Ovary (tissue), 9 donors: ENCODE measurements around the gene MAP6D1. TPM values are rescaled to one million over a fixed set of nuclear protein-coding genes. Genes with fewer than 3 reads are reported as not detected.

Experiments used
- DNase-seq, 5 donors: peaks; one replicate each; pipeline ENCODE4 v3.0.0-alpha.2; 2019 to 2020
- H3K27ac ChIP-seq, 2 donors: fragments of 200-600 bp; one replicate each; pipeline versions ENCODE4 v1.5.1 to v1.8.0; 2019 to 2022
- H3K27me3 ChIP-seq: fragments of 200-600 bp; one replicate; pipeline ENCODE4 v1.8.0; 2022
- H3K36me3 ChIP-seq: fragments of 200-600 bp; sonication (generic); one replicate; pipeline ENCODE4 v1.5.1; 2019
- H3K4me1 ChIP-seq: one replicate; pipeline ENCODE4 v1.8.1; 2013; ENCODE audit warnings: mild to moderate bottlenecking, moderate library complexity; ENCODE audit not compliant: insufficient read depth
- H3K4me3 ChIP-seq: fragments of 200-600 bp; sonication (generic); one replicate; pipeline ENCODE4 v1.5.1; 2017
- H3K9me3 ChIP-seq, 2 donors: fragments of 200-600 bp in 1 of 2; sonication (generic) in 1 of 2; one replicate each; pipeline versions ENCODE4 v1.5.1 to v1.8.1; 2013 to 2019; ENCODE audit warnings: mild to moderate bottlenecking in 1 of 2, moderate library complexity in 1 of 2
- EP300 ChIP-seq: sonication (generic); formaldehyde crosslinking; IDR thresholded peaks from one replicate; pipeline ENCODE4 v1.6.1; 2017; ENCODE audit warnings: antibody characterized with exemption
- POLR2A ChIP-seq: fragments of 450-650 bp; IDR thresholded peaks from one replicate; pipeline ENCODE4 v1.6.1; 2017; ENCODE audit warnings: antibody characterized with exemption, mild to moderate bottlenecking, moderate library complexity
- WGBS, 3 donors: extraction: QIAGEN DNeasy Blood & Tissue Kit in 1 of 3; methylation state at CpG; one replicate each; pipeline versions ENCODE4 v1.1.5 to v1.1.7; 2013 to 2017; 5-methylcytosine and 5-hydroxymethylcytosine counted together
- intact Hi-C, 4 donors: fragments of 100-400 bp; cut with DNase I; formaldehyde crosslinking; loops; one replicate each; pipeline versions ENCODE4 v1.11.0 to v1.15.1; 2022 to 2023
- polyA plus RNA-seq, 2 donors: library from polyadenylated mRNA; stranded (reverse); fragments of 200-250 nt in 1 of 2; fragments of 350-450 nt in 1 of 2; fragmentation: Illumina TruSeq in 1 of 2; extraction: RNeasy Lipid Tissue Mini Kit (QIAGEN cat#74804) in 1 of 2; gene quantifications; one replicate each; pipeline ENCODE4 v1.2.3, GENCODE V29; 2013 to 2014
- total RNA-seq, 7 donors: library from RNA; depleted of rRNA in 2 of 7; stranded (reverse); fragments of >200 nt in 2 of 7; fragmentation: NEBNext Ultra II Directional in 3 of 7; extraction: Animal tissue kit (Norgen Biotek cat#: 25700) in 3 of 7; gene quantifications; one replicate each; pipeline versions ENCODE4 v1.1.0 to v1.2.4, GENCODE V29; 2016 to 2023
- TF ChIP-seq, protein P1 (sequence below), 3 donors: fragments of 450-650 bp in 2 of 3; fragments of 200-600 bp in 1 of 3; IDR thresholded peaks; one replicate each; pipeline versions ENCODE4 v1.5.1 to v1.8.0; 2016 to 2022; ENCODE audit warnings: antibody characterized with exemption in 3 of 3, mild to moderate bottlenecking in 1 of 3
- donor health status: DM: no; HTN: no; CAD: no; lungs with moderate emphysema.
- donor health status: DM: no; HTN: no; CAD: no.
- donor health status: Bipolar disorder and iron deficiency.
- donor health status: DM: yes; HTN: yes; CAD: no.
- donor health status: DM: no; HTN: no; CAD: no.
- donor health status: DM: yes; HTN: yes; CAD: no.

MAP6D1 gene
- total and polyA plus RNA-seq, 9 donors = 0.47 to 3.1 (median 1.2) TPM

DNA sequence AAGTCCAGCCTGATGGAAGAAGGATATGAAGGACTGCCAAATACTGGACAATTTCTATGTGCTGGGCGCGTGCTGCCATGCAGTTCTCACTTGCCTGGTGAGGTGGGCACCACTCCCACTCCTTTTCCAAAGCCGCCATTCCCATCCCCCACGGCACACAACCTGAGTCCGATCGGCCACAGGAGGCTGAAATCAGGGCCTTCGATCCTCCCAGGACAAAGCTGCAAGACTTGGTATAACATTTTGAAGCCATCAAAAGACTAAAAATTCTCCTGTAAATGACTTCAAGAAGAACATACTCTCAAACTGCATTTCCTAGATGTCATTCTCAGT lies 3.1 kb upstream of the MAP6D1 start:
- intact Hi-C loops = no loop called here
- H3K36me3 ChIP-seq = no peaks in the 10 kb centered on the region
- no peak overlapping the region for H3K27ac ChIP-seq
- H3K27me3 ChIP-seq = no peaks in the 10 kb centered on the region
- no peak for TF ChIP-seq POLR2A
- TF ChIP-seq, protein P1, sequence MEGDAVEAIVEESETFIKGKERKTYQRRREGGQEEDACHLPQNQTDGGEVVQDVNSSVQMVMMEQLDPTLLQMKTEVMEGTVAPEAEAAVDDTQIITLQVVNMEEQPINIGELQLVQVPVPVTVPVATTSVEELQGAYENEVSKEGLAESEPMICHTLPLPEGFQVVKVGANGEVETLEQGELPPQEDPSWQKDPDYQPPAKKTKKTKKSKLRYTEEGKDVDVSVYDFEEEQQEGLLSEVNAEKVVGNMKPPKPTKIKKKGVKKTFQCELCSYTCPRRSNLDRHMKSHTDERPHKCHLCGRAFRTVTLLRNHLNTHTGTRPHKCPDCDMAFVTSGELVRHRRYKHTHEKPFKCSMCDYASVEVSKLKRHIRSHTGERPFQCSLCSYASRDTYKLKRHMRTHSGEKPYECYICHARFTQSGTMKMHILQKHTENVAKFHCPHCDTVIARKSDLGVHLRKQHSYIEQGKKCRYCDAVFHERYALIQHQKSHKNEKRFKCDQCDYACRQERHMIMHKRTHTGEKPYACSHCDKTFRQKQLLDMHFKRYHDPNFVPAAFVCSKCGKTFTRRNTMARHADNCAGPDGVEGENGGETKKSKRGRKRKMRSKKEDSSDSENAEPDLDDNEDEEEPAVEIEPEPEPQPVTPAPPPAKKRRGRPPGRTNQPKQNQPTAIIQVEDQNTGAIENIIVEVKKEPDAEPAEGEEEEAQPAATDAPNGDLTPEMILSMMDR (IDR thresholded peaks at IDR 0.05) = no peak
- no peak for TF ChIP-seq EP300
- DNase-seq = no peak
- H3K4me3 ChIP-seq = no peak overlapping the region
- H3K4me1 ChIP-seq = peaks cover 5% of the 10 kb centered on the region
- WGBS, 3 donors = 88 to 90% (median 88%) methylated on average over 7 of the region's 7 CpGs
- no peaks in the 10 kb centered on the region for H3K9me3 ChIP-seq

DNA sequence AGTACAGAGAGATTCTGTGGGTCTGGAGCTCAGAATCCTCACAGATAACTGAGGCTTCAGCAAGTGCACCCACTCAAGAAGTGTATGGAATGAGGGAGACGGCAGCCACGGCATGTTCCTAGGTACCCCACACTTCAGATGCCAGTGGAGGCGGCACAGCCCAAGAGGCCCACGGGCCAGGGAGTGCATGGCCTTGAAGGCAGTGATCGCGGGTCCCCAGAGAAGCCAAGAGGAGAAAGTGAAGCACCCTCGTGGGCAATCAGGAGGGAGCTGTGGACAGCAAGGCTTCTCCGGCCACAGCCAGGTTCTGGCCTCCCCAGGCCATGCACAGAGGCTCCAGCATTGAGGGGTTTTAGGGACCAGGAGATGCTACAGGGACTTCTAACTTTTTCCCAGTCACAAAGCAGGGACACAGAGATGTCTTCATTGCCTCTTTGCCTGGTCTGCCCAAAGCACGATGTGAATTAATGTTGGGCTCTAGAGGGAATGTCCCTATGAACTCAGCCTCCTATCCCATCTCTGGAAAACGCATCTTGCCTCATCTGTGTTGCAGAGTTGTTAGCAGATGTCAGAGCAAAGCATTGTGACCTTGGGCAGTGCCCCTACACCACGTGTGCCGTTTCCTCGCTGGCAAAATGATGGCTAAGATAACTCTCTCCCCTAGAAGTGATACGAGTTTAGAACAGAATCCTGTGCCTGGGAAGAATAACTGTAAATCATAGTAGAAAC lies 2.6 kb upstream of the MAP6D1 start:
- Histone ChIP-seq H3K9me3 (no peaks in the 10 kb centered on the region), H3K4me1 (peaks cover 5% of the 10 kb centered on the region), H3K27ac (no peak overlapping the region), H3K4me3 (no peak overlapping the region), H3K36me3 (no peaks in the 10 kb centered on the region), H3K27me3 (no peaks in the 10 kb centered on the region)
- 59 to 71% (median 64%) methylated on average over 14 of the region's 14 CpGs for WGBS, 3 donors
- intact Hi-C loops = no loop called here
- no peak for DNase-seq
- TF ChIP-seq, protein P1 (IDR thresholded peaks at IDR 0.05) = no peak
- no peak for TF ChIP-seq POLR2A

DNA sequence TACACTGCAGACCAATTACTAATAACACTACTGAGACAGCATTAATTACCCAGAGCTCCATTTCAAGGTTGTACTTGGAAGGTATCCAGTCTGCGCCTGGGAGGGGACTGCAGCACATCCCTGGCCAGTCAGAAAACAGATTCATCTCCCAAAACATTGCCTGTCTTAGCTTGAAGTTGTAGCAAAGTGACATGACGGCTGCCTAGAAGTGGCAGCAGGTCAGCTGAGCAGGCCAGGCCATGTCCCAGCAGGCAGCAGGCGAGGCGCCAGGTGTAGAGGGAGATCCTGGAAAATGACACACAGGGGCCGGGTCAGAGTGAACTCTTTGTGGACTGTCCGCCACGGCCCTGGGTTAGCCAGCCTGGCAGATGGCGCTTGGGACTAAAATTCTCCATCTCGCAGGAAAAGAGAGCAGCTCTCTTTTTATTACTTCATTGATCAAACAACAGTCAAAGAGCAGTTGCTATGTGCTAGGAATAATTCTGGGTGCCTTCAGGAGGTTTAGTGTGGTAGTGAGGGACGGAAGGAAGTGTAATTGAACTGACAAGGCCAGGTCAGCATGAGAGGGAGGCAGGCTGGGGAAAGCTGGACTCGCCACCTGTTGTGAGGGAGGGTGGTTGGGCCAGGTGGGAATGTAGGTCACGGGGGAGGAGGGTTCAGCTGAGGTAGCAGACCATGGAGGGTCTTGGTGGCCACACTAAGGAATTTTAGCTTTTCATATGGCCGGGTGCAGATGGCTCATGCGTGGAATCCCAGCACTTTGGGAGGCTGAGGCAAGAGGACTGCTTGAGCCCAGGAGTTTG lies 1.3 kb upstream of the MAP6D1 start:
- no peak for TF ChIP-seq EP300
- no peak for TF ChIP-seq POLR2A
- TF ChIP-seq, protein P1 (IDR thresholded peaks at IDR 0.05) = no peak
- WGBS, 3 donors = 70 to 84% (median 80%) methylated on average over 14 of the region's 14 CpGs
- no peak for DNase-seq
- no peaks in the 10 kb centered on the region for H3K36me3 ChIP-seq
- H3K4me3 ChIP-seq = no peak overlapping the region
- no peaks in the 10 kb centered on the region for H3K27me3 ChIP-seq
- intact Hi-C loops = no loop called here
- peaks cover 5% of the 10 kb centered on the region for H3K4me1 ChIP-seq
- no peaks in the 10 kb centered on the region for H3K9me3 ChIP-seq
- H3K27ac ChIP-seq = no peak overlapping the region

DNA sequence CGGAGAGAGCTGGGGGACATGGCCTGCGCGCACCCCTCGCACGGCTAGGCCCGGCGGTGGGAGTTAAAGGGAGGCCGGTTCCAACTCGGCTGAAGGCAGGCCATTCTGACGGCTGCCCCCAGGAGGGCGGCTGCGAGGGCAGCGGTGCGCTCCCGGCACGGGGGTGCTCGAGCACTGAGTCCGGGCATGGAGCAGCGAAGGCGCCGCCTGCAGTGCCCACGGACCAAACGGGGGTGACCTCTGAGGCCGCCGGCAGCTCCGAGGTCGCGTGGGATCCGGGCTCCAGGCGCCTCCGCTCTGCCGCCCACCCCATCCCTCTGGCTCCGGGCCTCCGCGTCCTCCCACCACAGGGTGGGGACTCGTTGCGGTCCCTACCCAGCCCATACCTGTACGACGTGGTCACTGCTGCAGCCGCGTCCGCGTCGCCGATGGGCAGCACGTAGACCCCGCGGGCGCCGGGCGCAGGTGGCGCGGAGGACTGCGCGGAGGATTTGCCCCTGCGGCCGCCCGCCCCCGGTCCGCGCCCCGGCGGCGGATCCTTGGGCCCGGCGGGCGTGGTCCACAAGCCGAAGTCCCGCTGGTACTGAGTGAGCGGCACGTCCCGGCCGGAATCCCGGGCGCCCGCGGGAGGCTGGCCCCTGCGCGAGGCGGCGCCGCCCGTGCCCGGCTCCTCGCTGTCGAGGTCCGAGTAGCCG lies 469 bp downstream of the MAP6D1 start:
- no peak overlapping the region for H3K27ac ChIP-seq
- H3K9me3 ChIP-seq = no peaks in the 10 kb centered on the region
- no peaks in the 10 kb centered on the region for H3K27me3 ChIP-seq
- no peak for DNase-seq
- intact Hi-C loops = no loop called here
- WGBS, 3 donors = 1 to 2% (median 1%) methylated on average over 20 to 88 of the region's 88 CpGs
- TF ChIP-seq, protein P1 (IDR thresholded peaks at IDR 0.05) = no peak
- TF ChIP-seq EP300 = no peak
- no peak for TF ChIP-seq POLR2A
- H3K36me3 ChIP-seq = no peaks in the 10 kb centered on the region
- H3K4me1 ChIP-seq = peaks cover 5% of the 10 kb centered on the region
- peak overlapping the region; percentile 44 for H3K4me3 ChIP-seq
